GM21423 (cell line): Measurements from ENCODE around the gene WNT7A.

Experiments
- ATAC-seq: cut with Tn5 transposase; IDR thresholded peaks from one replicate; pipeline ENCODE4 v1.9.1; 2021; ENCODE audit warnings: mild to moderate bottlenecking, moderate library complexity; ENCODE audit not compliant: unreplicated experiment

WNT7A gene

DNA sequence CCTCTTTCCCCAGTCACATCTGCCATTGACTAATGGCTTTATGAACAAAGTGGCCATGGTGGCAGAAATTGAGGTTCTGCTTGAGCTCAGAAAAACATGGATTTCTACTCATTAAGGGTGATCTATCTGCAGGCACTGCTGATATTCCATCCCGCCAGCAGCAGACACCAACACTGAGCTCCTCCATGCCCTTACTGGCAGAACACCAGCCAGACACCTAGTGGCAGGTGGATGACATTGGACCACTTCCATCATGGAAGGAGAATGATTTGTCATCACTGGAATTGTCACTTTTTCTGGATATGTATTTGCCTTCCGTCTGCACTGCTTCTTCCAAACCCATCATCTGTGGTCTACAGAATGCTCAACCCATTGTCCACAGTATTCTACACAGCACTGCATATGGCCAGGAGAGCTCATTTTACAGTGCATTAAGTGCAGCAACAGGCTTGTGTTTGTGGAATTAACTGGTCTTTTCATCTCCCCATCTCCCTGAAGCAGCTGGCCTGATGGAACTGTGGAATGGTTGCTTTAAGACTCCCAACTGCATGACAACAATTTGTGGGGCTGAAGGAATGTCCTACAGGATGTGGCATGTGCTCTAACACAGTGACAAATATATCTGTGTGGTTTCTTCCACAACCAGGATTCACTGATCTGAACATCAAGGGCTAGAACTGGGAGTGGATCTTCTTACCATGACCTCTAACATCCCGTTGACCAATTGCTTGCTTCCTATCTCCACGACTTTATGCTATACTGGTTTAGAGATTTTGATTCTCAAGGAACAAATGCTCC is 103.4 kb downstream of the WNT7A start:
- ATAC-seq: no peak

DNA sequence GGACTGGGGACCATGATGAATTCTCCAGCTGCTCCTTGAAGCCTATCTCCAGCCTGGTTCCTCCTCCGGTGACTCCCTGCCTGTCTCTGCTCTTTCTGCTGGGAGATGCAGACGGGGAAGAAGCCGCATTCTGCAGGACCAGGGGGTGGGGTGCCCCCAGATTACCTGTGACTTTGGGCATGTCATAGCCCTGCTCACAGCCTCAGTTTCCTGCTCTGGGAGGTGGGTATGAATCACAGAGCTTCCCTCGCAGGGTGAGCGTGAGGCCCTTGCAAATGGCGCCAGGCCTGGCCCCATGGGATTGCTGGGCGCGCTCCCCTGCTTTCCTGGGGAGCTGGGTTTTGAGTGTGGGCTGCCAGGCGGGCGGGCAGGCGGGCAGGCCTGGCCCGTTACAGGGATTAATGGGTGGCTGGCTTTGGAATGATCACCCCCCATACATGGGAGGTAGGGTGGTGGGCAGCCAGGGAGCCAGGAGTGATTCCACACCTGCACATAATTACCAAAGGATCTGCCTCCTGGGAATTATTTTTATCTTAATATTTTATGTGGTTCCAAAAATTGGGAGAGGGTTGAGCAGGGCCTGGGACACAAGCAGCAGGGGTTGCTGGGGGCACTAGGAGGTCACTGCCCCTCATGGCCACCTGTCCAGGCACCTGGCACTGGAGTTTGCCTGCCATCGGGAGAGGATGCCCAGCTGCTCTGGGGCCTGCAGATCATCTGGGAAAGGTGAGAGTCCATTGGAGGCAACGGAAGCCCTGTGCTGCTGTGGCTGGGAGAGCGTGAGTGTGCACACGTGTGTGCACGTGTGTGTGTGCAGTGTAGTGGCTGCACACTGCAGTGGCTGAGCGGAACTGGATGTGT is 106.8 kb downstream of the WNT7A start:
- ATAC-seq: no peak

DNA sequence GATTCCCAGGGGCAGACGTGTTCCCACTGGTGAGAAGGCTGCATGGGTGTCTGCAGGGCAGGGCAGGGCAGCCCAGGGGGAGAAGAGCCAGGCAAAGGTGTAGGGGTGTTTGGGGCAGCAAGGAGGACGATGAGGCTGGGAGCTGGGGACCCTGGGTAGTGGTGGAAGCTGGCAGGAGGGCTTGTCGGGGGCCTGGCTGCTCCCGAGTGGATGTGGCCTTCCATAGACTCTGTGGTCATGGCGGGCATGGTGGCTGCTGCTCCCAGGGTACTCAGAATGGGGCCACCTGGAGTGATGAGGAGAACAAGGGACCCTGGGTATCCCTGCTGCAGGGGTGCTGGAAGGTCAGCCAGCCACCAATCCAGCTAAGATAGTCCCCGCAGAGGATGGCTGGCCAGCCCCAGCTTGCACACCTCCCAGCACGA is 107.5 kb downstream of the WNT7A start:
- no peak for ATAC-seq

DNA sequence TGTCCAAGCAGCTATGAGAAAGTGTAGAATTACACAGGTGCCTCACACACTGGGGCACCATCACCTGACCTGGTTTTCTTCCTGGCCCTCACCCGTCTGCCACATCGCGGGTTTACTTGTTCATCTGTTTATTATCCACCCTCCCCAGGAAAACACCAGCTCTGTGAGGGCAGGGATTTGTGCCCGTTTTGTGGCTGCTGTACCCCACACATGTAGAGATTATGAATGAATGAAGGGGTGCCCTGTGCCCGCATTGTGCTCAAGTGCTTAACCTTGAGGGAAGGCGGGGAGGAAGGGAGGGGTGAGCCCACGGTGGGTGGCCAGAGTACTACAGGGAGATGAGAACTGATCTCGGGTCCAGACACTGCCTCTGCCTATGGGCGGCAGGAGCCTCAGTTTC is 108.4 kb downstream of the WNT7A start:
- ATAC-seq: no peak

DNA sequence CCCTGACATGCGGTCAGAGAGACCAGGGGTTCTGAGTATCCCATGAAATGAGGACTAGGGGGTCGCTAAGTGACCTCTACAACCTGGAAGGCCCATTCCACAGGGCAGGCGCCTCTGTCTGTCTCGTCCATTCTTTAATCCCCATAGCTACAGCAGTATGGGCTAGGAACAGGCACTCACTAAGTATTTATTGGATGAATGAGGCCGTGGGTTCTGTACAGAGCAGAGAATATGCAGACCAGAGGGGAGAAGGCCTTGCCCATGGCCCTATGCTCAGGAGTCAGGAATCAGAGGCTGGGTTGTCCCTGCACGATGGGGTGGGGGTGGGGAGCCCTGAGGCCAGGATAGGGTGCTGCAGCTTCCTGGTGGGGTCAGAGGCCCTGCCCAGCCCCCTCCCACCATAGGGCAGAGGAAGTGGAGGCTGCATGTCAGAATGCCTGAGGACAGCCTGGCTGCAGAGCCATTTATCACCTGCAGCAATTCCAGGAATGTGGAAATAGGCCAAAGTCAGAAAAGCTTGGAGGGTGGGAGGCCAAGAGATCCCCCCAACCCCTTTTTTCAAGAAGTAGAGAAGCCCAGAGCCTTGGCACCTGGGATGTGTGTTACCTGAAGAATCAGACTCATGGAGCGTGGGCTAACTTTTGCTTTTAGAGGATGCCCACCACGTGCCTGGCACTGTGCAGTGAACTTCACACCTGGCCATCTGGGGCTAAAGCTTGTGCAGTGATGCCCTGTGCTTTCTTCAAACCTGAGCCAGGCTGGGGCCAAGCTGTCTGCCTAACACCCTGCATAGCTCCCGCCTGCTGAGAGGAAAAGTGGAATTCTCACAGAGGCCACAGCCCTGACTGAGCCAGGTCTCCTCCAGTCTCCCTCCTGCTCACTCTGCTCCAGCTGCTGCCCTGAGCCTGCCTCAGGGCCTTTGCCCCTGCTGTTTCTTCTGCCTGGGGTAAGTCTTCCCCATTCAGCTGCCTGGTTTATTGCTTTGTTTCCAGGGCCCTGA is 109.4 kb downstream of the WNT7A start:
- no peak for ATAC-seq

DNA sequence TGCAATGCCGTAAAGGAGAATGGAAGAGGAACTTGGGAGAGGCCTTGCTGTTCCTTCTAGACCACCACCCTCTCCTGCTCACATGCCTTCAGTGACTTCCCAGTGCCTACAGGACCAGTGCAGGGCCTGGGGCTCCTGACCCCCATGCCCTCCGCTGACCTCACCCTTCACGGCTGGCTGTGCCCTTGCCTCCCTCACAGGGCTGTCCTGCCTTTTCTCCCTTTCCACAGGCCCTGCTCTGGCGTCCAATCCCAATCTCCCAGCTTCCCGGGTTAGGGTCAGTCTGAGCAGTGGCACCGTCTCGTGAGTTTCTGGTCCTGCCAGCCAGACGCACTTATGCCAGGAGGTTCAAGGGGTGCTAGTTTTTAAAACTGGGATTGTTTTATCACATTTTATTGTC is 110.4 kb downstream of the WNT7A start:
- ATAC-seq: no peak

DNA sequence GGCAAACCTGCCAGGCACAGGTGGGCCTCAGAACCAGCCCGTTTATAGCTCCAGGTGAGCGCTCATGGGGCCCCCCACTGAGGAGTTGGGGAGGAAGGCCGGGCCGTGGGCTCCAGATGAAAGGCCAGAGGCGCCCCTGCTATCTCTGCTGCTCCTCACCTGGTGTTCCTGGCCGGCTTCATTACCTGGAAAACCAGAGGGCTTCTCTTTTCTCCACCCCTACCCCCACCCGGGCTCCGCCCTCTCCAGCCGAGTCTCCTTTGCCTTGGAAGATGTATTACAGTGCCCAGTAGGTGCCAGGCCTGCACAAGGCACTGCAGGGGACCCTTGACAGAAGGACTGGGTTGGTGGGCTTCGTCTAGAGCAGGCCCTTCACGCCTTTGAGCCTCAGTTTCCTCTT is 111.4 kb downstream of the WNT7A start:
- ATAC-seq: no peak

DNA sequence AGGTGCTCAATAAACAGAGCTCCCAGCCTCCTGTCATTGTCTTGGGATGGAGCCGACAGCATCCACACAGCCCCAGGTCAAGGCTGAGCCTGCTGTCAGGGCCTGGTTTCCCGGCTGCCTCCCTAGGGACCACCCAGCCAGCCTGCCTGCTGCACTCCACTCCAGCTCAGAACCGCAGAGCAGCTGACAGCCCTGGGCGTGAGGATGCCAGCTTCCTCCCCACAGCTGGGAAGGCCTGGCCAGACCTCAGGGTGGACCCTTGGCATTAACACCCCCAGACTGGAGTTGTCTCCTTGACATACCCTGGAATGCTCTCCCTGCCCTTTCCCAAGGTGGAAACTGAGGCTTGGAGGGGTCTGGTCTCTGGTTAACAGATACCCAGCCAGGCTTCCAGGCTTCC is 112.0 kb downstream of the WNT7A start:
- ATAC-seq: no peak

DNA sequence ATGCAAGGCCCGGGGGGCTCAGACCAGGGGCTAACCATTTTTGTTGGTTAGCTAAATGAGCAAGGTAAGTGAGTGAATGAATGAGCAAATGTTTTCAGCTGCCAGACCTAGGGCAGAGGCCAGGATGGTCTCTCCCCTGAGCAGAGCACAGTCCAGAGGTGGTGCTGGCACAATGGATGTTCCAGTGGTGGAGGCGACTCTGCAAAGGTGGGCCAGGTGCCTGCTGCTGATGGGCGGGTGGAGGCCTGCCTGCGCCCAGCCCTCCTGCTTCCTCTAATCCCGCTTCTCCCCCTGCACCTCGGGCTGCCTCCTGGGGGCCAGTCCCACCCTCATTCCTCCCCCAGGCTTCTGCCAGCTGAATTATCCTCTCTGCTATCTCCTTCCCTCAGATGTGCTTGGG is 112.8 kb downstream of the WNT7A start:
- no peak for ATAC-seq
